NB4 (cell line): ENCODE data around the gene KRT27.

Source experiments
- DNase-seq: peaks from one replicate; pipeline ENCODE4 v3.0.0; 2010; ENCODE audit warnings: low read depth
- H3K4me3 ChIP-seq: one replicate; pipeline ENCODE4 v1.5.1; 2011; ENCODE audit warnings: mild to moderate bottlenecking, low read depth, low read length, moderate library complexity
- MYC ChIP-seq: IDR thresholded peaks from 2 replicates; pipeline ENCODE4 v1.6.1; 2011; ENCODE audit warnings: low read depth, low read length
- POLR2A ChIP-seq: IDR thresholded peaks from 2 replicates; pipeline ENCODE4 v1.6.1; 2011; ENCODE audit warnings: mild to moderate bottlenecking; ENCODE audit not compliant: insufficient read length; ENCODE audit errors: extremely low read depth
- TF ChIP-seq, protein P1 (sequence below): IDR thresholded peaks from one replicate; pipeline ENCODE4 v1.5.1; 2012; ENCODE audit warnings: low read depth, low read length
- TF ChIP-seq, protein P2 (sequence below): IDR thresholded peaks from 2 replicates; pipeline ENCODE4 v1.6.1; 2011; ENCODE audit warnings: low read depth, low read length

Gene KRT27

DNA sequence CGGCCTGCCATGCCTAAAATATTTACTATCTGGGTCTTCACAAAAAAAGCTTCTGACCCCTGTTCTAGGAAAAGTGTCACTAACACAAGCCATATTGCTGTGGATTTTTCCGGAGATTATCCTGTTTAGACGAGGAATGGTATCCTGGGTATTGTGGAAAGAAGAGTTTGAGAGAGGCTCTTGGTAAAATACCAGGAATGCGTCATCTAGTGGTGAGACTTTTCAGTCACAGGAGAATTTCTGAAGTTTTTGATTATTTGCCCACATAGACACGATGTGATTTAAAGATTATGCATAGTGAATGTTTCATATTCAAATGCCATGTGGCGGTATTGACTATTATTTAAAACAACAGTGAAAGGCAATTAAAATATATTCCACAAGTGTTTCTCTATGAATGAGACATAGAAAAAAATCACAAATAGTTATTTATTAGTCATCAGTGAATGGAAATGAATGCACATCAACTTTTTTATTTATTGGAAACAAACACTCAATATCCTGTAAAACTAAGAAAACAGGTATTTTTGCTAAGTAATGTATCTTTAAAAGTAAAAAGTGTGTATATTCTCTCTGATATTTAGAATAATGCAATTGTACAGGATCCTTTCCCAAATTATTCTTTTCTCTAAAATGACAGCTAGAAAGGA, 9.6 kb upstream of the KRT27 start:
- TF ChIP-seq, protein P1, sequence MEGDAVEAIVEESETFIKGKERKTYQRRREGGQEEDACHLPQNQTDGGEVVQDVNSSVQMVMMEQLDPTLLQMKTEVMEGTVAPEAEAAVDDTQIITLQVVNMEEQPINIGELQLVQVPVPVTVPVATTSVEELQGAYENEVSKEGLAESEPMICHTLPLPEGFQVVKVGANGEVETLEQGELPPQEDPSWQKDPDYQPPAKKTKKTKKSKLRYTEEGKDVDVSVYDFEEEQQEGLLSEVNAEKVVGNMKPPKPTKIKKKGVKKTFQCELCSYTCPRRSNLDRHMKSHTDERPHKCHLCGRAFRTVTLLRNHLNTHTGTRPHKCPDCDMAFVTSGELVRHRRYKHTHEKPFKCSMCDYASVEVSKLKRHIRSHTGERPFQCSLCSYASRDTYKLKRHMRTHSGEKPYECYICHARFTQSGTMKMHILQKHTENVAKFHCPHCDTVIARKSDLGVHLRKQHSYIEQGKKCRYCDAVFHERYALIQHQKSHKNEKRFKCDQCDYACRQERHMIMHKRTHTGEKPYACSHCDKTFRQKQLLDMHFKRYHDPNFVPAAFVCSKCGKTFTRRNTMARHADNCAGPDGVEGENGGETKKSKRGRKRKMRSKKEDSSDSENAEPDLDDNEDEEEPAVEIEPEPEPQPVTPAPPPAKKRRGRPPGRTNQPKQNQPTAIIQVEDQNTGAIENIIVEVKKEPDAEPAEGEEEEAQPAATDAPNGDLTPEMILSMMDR = peak; percentile 16
- TF ChIP-seq, protein P2, sequence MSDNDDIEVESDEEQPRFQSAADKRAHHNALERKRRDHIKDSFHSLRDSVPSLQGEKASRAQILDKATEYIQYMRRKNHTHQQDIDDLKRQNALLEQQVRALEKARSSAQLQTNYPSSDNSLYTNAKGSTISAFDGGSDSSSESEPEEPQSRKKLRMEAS = no peak
- H3K4me3 ChIP-seq = no peak overlapping the region
- peak; percentile 5 for DNase-seq

DNA sequence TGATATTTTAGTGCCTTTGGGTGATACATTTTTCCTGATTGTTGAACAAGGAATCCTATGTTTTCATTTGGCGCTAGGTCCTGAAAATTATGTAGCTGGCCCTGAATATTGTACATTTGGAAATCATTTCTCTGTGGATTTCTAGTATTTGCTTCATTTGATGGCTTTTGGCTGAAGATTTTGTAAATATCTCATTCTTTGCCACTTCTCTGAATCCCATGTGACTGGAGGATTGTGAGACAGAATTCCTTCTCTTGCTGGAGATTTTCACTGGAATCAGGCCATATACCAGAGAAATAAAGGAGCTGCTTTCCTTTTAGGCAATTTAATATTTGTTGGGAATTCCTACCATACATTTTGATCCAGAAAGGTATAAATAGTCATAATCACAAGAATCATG, 8.8 kb upstream of the KRT27 start:
- no peak overlapping the region for H3K4me3 ChIP-seq
- TF ChIP-seq POLR2A = no peak
- TF ChIP-seq, protein P1 = no peak
- TF ChIP-seq, protein P2 = no peak
- TF ChIP-seq MYC = no peak
- no peak for DNase-seq

DNA sequence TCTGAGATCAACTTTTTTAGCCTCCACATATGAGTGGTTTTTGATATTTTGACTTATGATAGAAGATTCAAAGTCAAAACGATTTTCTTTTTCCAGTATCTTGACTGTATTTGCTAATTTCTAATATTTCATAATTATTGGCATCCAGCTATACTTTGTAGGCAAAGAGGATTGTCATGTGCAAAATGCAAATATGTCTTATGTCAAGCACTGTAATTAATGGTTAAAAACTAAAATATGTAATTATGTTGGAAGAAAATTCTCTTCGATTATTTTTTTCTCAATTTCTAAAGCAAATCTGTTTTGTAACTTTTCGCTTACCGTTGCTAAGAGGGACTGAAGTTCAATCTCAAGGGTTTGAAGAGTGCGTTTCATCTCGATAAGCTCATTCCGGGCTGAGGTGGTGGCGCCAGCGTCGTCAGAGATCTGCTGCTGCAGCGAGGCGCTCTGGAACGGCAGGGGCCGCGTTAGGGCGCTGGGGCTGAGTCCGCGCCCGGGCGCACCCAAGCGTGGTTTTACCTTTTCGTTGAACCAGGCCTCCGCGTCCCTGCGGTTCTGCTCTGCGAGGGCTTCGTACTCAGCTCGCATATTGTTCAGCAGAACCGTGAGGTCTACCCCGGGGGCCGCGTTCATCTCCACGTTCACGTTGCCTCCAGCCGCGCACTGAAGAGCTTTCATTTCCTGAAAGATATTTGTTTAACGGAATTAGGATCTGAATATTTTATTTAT, 3.0 kb downstream of the KRT27 start:
- TF ChIP-seq MYC = no peak
- no peak for TF ChIP-seq POLR2A
- TF ChIP-seq, protein P2 = no peak
- TF ChIP-seq, protein P1 = no peak
- H3K4me3 ChIP-seq = no peak overlapping the region
- DNase-seq = no peak

DNA sequence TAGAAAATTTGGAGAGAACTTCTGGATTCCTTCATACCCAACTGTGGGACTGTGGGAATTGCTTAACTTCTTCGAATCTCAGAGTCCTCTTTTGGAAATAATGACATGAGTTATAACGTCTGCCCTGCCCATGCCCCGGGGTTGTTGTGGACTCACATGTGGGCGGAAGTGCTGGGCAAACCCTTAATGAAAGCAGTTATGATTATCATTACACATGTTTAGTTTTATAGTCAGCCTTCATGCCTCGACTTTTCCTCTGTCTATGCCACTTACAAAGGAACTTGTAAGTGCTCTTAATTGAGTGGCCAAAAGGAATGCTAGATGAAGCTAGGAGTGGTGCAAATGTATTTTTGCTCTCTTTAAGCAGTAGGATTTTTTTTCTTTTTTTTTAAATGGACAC, 3.9 kb downstream of the KRT27 start:
- no peak for TF ChIP-seq MYC
- TF ChIP-seq, protein P2 = no peak
- no peak for TF ChIP-seq POLR2A
- TF ChIP-seq, protein P1 = no peak
- no peak for DNase-seq

DNA sequence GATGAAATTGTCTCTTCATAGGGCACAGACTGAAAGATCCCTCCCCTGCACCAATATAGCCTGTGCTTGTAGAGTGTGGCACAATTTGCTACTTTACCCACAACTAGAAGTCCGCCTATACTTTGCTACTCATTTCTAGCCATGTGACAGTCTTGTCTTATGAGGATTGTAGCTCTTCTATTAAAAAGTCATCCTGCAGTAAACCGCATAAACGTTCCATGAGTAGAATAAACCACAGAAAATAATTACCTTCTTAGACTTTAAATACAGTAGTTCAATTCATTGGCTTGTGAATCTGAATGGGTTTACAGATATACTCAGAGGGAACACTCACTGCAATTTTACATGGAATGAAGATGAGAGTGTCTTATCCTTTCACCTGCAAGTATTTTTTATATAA, 4.4 kb downstream of the KRT27 start:
- DNase-seq = no peak
- TF ChIP-seq, protein P2 = no peak
- TF ChIP-seq MYC = no peak
- no peak for TF ChIP-seq POLR2A
- TF ChIP-seq, protein P1 = no peak
- no peak overlapping the region for H3K4me3 ChIP-seq

More for the DNA sequence above, 3.9 kb downstream of the KRT27 start:
- H3K4me3 ChIP-seq = no peak overlapping the region
